Gastroesophageal sphincter (tissue), 3 donors: ENCODE results near the gene DSG2.

Experiments
- CTCF ChIP-seq, 4 experiments: fragments of 200-600 bp in 2 of 4; fragments of 450-650 bp in 2 of 4; sonication (generic) in 1 of 4; IDR thresholded peaks; one replicate each; pipeline ENCODE4 v1.5.1; 2017 to 2019; ENCODE audit warnings: antibody characterized with exemption in 4 of 4, mild to moderate bottlenecking in 2 of 4, moderate library complexity in 2 of 4
- POLR2AphosphoS5 ChIP-seq: sonication (generic); formaldehyde crosslinking; IDR thresholded peaks from one replicate; pipeline ENCODE4 v1.6.1; 2017; ENCODE audit warnings: antibody characterized with exemption

- no peak for TF ChIP-seq CTCF (IDR thresholded peaks at IDR 0.05)
- TF ChIP-seq POLR2AphosphoS5, result no peak
Measured at GRCh38 chr18:31538837-31539236, 40.9 kb downstream of the DSG2 start.
